ENCODE results near the gene LSM10. TPM values are rescaled to one million over a fixed set of nuclear protein-coding genes. Genes with fewer than 3 reads are reported as not detected.

The LSM10 gene
- total and polyA plus RNA-seq, 2 experiments from 2014 or later: 27.5 to 98.9 TPM

- no peak for ATAC-seq
- H3K36me3 Mint-ChIP-seq (ENCODE audit: low read depth): no peaks in the 10 kb centered on the region
- Histone ChIP-seq H3K27ac (ENCODE audit: low read depth) (no peak overlapping the region), H3K4me2 (no peak overlapping the region), H3K27me3 (ENCODE audit: insufficient read depth) (no peaks in the 10 kb centered on the region), H3K9me2 (ENCODE audit: insufficient read depth) (no peaks in the 10 kb centered on the region), H3K4me1 (ENCODE audit: insufficient read depth) (no peaks in the 10 kb centered on the region), H3K4me3 (no peak overlapping the region), H4K20me1 (replicated peaks; ENCODE audit: insufficient read depth) (no peaks in the 10 kb centered on the region), H3K79me2 (replicated peaks; ENCODE audit: insufficient read depth) (no peaks in the 10 kb centered on the region), H2AFZ (0 out of 2 replicates have a peak overlapping the region, but pooled peaks have one; percentile 6), H3K36me3 (ENCODE audit: insufficient read depth) (no peaks in the 10 kb centered on the region), H3F3A (replicated peaks; ENCODE audit: low read depth) (no peaks in the 10 kb centered on the region)
- no peak for DNase-seq (ENCODE audit: low spot score)
- no peaks in the 10 kb centered on the region for H3K9me3 Mint-ChIP-seq
- H3K4me3 Mint-ChIP-seq: no peak overlapping the region
- no peak for TF ChIP-seq NANOG (IDR thresholded peaks at IDR 0.05; ENCODE audit: borderline replicate concordance)
- peaks cover 11% of the 10 kb centered on the region for H3K4me1 Mint-ChIP-seq
- H3K27me3 Mint-ChIP-seq (ENCODE audit: insufficient read depth, low read depth, poor library complexity): peaks cover 7% of the 10 kb centered on the region
- no peak overlapping the region; the same call in 1 of the 2 replicates for H3K27ac Mint-ChIP-seq
Observed at GRCh38 chr1:36421649-36422048, 23.9 kb upstream of the LSM10 start.

DNA sequence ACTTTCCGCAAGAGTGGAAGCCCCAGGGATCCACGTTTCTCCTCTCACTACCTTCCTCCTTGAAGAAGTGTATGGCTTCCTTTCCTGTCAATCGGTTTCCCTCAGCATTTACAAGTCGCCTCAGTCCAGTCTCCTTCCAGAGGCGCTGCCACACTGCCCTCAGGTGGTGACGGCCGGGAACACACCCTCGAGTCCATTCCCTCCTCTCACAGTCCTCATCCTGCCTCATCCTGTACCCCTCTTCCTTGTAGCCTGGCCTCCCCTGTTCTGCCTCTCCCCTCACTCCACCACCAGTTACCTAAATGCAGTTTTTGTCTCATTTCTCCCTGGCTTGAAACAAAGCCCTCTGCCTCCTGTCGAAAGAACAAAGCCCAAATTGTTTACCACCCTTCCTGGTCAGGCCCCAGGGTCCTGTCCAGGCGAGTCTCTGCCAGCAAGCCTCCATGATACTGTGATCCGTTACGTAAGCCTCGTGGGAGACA lies 23.2 kb upstream of the LSM10 start:
- H4K20me1 ChIP-seq (replicated peaks; ENCODE audit: insufficient read depth): no peaks in the 10 kb centered on the region
- no peak overlapping the region; the same call in 2 of the 3 replicates for H3K4me3 Mint-ChIP-seq
- H3K4me1 ChIP-seq (ENCODE audit: insufficient read depth): no peaks in the 10 kb centered on the region
- H3K9me2 ChIP-seq (ENCODE audit: insufficient read depth): no peaks in the 10 kb centered on the region
- no peaks in the 10 kb centered on the region for H3K9me3 Mint-ChIP-seq
- H3K27me3 ChIP-seq (ENCODE audit: insufficient read depth): no peaks in the 10 kb centered on the region
- H3K36me3 Mint-ChIP-seq (ENCODE audit: low read depth): no peaks in the 10 kb centered on the region
- no peak overlapping the region for H3K4me2 ChIP-seq
- DNase-seq (ENCODE audit: low spot score) (peak; percentile 96), ATAC-seq (peak; percentile 99)
- peaks cover 7% of the 10 kb centered on the region for H3K27me3 Mint-ChIP-seq (ENCODE audit: insufficient read depth, low read depth, poor library complexity)
- H3K4me3 ChIP-seq: no peak overlapping the region
- no peak overlapping the region; the same call in 1 of the 2 replicates for H2AFZ ChIP-seq
- peak overlapping the region; percentile 17; the same call in 1 of the 2 replicates for H3K27ac Mint-ChIP-seq
- no peaks in the 10 kb centered on the region for H3F3A ChIP-seq (replicated peaks; ENCODE audit: low read depth)
- H3K79me2 ChIP-seq (replicated peaks; ENCODE audit: insufficient read depth): no peaks in the 10 kb centered on the region
- no peak overlapping the region for H3K27ac ChIP-seq (ENCODE audit: low read depth)
- peaks cover 11% of the 10 kb centered on the region for H3K4me1 Mint-ChIP-seq
- no peak for TF ChIP-seq ZNF331 (CRISPR knock-in tag; IDR thresholded peaks at IDR 0.05; ENCODE audit: low read depth)
- peak; percentile 84 to 100 for TF ChIP-seq CTCF (conservative IDR thresholded peaks at IDR 0.05; ENCODE audit: low read depth in 2 of 2)
- TF ChIP-seq NANOG (IDR thresholded peaks at IDR 0.05; ENCODE audit: borderline replicate concordance): no peak
- TF ChIP-seq, protein P1, sequence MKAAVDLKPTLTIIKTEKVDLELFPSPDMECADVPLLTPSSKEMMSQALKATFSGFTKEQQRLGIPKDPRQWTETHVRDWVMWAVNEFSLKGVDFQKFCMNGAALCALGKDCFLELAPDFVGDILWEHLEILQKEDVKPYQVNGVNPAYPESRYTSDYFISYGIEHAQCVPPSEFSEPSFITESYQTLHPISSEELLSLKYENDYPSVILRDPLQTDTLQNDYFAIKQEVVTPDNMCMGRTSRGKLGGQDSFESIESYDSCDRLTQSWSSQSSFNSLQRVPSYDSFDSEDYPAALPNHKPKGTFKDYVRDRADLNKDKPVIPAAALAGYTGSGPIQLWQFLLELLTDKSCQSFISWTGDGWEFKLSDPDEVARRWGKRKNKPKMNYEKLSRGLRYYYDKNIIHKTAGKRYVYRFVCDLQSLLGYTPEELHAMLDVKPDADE (IDR thresholded peaks at IDR 0.05): no peak
- H3K36me3 ChIP-seq (ENCODE audit: insufficient read depth): no peaks in the 10 kb centered on the region

DNA sequence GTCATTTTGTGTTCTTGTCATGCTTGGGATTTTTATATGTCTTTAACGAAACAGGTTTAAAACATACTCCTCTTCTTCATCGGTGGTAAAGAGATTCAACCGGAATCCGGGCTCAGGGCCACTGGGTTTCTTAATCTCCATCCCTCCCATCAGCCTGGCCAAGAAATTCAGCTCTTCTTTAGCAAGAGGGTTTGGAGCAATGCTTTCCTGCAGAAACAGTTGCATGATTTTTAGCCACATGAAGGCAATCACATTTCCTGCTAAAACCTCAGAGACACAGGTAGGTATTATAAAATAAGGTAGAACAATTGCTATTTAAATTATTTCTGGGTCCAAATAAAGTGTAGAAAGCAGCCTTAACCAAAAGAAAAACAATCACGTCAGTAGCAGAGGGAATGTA lies 22.7 kb upstream of the LSM10 start:
- H3K27ac ChIP-seq (ENCODE audit: low read depth): no peak overlapping the region
- TF ChIP-seq EZH2 (IDR thresholded peaks at IDR 0.05; ENCODE audit: low read depth, unreplicated experiment): no peak
- TF ChIP-seq NANOG (IDR thresholded peaks at IDR 0.05; ENCODE audit: borderline replicate concordance): no peak
- no peak for TF ChIP-seq ZNF331 (CRISPR knock-in tag; IDR thresholded peaks at IDR 0.05; ENCODE audit: low read depth)
- TF ChIP-seq ZNF462 (CRISPR knock-in tag; IDR thresholded peaks at IDR 0.05): no peak
- TF ChIP-seq POLR2AphosphoS5 (IDR thresholded peaks at IDR 0.05; ENCODE audit: low read depth): no peak

More for the DNA sequence above, 22.7 kb upstream of the LSM10 start:
- Histone ChIP-seq H3K4me2 (no peak overlapping the region), H3K4me1 (ENCODE audit: insufficient read depth) (no peaks in the 10 kb centered on the region), H3K36me3 (ENCODE audit: insufficient read depth) (no peaks in the 10 kb centered on the region), H4K20me1 (replicated peaks; ENCODE audit: insufficient read depth) (no peaks in the 10 kb centered on the region), H3K4me3 (no peak overlapping the region), H2AFZ (no peak overlapping the region; the same call in 1 of the 2 replicates), H3K9me2 (ENCODE audit: insufficient read depth) (no peaks in the 10 kb centered on the region), H3F3A (replicated peaks; ENCODE audit: low read depth) (no peaks in the 10 kb centered on the region), H3K79me2 (replicated peaks; ENCODE audit: insufficient read depth) (no peaks in the 10 kb centered on the region), H3K27me3 (ENCODE audit: insufficient read depth) (no peaks in the 10 kb centered on the region)
- Mint-ChIP-seq H3K36me3 (ENCODE audit: low read depth) (no peaks in the 10 kb centered on the region), H3K9me3 (no peaks in the 10 kb centered on the region), H3K27me3 (ENCODE audit: insufficient read depth, low read depth, poor library complexity) (peaks cover 5% of the 10 kb centered on the region), H3K4me3 (no peak overlapping the region), H3K4me1 (peaks cover 11% of the 10 kb centered on the region), H3K27ac (no peak overlapping the region)
- ATAC-seq (no peak), DNase-seq (ENCODE audit: low spot score) (no peak)

Data from GM23338 (cell line).